Muscle of arm (tissue), 14 donors: Measurements from ENCODE around the gene ST6GALNAC3. TPM values are rescaled to one million over a fixed set of nuclear protein-coding genes. Genes with fewer than 3 reads are reported as not detected.
A peak's percentile ranks its signal among the peaks of the same experiment; 100 is the strongest.
"Not testable (repeated sequence)": the region's sequence is repeated elsewhere in the genome, so short reads cannot be mapped to it uniquely, and the experiment has no call there.

ENCODE experiments used
- DNase-seq: peaks from one replicate; pipeline ENCODE4 v3.0.0-alpha.2; 2013
- long read RNA-seq, 11 donors: transcript quantifications; one replicate each; lab custom pipeline, GENCODE V29; 2026
- polyA plus RNA-seq, 12 donors: library from polyadenylated mRNA; unstranded; fragments of 120-200 nt; gene quantifications; one replicate each; pipeline ENCODE4 v1.2.1, GENCODE V29; 2013; ENCODE audit not compliant: insufficient read length in 12 of 12

The ST6GALNAC3 gene
- polyA plus RNA-seq = 10 to 100 TPM in 3 of 12 donors, 1 to 10 TPM in 8, not detected in 1; 5.0 to 12.7 (median 8.5) TPM
- long read RNA-seq, donor 1, partial matches to known transcripts = 5 of 6 reads
- long read RNA-seq, donor 1, other reads (novel, unspliced or antisense) = 0 of 6 reads
- long read RNA-seq, donor 2 = 0 reads
- long read RNA-seq, donor 3, partial matches to known transcripts = 0 of 1 reads
- long read RNA-seq, donor 3, other reads (novel, unspliced or antisense) = 0 of 1 reads
- long read RNA-seq, donor 4 = 0 reads
- long read RNA-seq, donor 5, partial matches to known transcripts = 0 of 1 reads
- long read RNA-seq, donor 5, other reads (novel, unspliced or antisense) = 0 of 1 reads
- long read RNA-seq, donor 6 = 0 reads
- long read RNA-seq, donor 7, partial matches to known transcripts = 0 of 1 reads
- long read RNA-seq, donor 7, other reads (novel, unspliced or antisense) = 0 of 1 reads
- long read RNA-seq, donor 8 = 0 reads
- long read RNA-seq, donor 9 = 0 reads
- long read RNA-seq, donor 10 = 0 reads
- long read RNA-seq, donor 11, partial matches to known transcripts = 0 of 1 reads
- long read RNA-seq, donor 11, other reads (novel, unspliced or antisense) = 0 of 1 reads

DNA sequence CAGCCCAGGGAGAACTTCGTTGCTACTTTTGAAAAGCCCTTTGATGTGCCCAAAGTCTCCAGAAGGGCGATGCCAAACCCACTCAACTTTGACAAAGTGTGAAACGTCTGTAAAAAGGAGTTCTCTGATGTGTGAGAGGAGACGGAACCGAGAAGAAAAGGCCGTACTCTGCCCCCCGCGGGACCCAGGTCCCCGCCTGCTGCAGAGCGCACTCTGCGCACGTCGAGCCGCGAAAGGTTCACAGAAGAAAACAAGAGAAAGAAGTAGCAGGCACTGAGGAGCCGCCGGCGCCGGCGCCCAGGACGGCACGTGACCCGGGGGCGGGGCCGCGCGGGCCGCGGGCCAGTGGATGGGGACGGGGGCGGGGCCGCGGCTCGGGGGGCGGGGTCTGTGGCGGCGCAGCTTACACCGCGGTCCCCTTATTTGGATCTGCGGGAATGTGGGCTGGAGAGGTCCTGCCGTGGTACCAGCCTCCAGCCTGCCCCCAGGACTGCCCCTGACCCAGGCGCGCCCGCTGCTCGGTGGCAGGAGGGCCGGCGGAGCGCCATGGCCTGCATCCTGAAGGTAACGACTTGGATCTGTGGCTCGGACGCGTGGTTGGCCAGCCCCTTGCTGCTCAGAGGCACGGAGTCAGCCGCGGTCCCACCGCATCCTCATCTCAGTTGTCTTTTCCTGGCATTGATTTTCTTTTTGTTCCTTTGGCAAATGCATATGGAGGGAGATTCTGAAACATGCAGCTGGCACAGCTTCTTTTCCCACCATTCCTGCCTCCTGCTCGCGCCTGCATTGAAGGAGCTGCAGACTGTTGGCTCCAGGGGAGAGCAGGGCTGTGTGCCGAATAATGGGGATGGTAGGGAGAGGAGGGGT lies at the start of gene ST6GALNAC3:
ST6GALNAC3 (plus strand) TSS at position 426 of the 867 bp plus-strand sequence.
- peak; percentile 64 for DNase-seq

- DNase-seq = no peak
Observed at GRCh38 chr1:76027341-76027740, 47.2 kb upstream of the ST6GALNAC3 start.

- no peak for DNase-seq
Observed at GRCh38 chr1:76029331-76029730, 45.2 kb upstream of the ST6GALNAC3 start.

- DNase-seq = no peak
Observed at GRCh38 chr1:76031496-76031895, 43.0 kb upstream of the ST6GALNAC3 start.

DNA sequence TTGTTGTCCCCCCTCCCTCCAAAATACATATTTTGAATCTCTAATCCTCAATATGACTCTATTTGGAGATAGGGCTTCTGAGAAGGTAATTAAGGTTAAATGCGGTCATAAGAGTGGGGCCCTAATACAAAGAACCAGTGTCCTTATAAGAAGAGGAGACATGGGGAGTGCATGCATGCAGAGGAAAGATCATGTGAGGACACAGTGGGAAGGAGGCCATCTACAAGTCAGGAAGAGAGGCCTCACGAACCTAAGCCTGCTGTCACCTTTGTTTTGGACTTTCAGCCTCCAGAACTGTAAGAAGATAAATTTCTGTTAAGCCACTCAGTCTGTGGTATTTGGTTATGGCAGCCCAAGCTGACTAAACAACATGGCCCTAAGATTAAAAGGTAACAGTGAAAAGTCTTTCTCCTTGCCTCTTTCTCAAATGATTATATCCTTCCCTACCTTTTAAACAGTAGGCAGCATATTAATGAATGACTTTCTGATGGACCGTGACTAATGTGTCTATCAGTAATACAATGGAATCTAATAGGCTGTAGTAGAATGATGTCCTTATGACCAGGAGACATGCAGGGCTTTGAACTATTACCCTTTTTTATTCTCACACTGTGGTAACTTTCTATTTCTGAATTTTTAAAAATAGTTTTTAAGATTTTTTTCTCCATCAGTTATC lies 40.6 kb upstream of the ST6GALNAC3 start:
- no peak for DNase-seq

DNA sequence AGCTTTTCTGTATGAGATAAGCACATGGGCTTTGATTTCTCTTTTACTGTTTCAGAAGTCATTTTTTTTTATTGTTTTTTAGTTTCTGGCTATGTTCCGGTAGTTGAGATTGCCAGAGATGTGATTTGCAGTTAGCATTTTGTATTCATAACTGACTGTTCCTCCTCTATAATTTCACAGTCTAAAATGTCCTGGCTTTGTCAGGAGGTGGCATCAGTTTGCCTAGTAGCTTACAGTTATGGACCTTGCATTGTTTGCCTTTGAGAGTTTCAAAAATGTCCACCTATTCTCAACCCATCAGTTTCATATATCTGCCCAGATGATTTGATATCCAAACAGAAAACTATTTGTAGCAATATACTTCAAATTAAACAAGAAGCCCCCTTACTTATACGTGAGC lies 39.5 kb upstream of the ST6GALNAC3 start:
- DNase-seq = no peak

- DNase-seq = no peak
Observed at GRCh38 chr1:76037324-76037723, 37.2 kb upstream of the ST6GALNAC3 start.

- no peak for DNase-seq
Observed at GRCh38 chr1:76038287-76039004, 36.1 kb upstream of the ST6GALNAC3 start.

- DNase-seq = no peak
Observed at GRCh38 chr1:76046149-76046548, 28.4 kb upstream of the ST6GALNAC3 start.

- no peak for DNase-seq
Observed at GRCh38 chr1:76048219-76048618, 26.3 kb upstream of the ST6GALNAC3 start.

DNA sequence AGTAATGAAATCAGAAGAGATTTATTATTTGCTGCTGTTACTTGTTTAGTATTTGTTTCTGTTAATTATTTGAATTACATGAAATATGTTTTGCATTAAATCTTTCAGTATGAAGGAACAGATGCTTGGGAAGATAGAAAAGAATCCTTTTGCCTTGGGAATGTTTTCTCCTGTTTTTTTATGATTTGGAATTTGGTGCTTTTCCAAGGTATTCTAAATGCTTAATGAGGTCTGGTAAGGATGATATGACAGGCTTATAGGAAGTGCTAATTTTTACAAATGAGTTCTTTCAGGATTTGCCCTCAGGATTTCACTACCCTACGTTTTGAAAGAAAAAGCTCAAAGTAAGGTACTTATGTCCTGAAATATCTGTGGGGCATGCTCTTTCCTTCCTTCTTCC lies 25.6 kb upstream of the ST6GALNAC3 start:
- DNase-seq = no peak

DNA sequence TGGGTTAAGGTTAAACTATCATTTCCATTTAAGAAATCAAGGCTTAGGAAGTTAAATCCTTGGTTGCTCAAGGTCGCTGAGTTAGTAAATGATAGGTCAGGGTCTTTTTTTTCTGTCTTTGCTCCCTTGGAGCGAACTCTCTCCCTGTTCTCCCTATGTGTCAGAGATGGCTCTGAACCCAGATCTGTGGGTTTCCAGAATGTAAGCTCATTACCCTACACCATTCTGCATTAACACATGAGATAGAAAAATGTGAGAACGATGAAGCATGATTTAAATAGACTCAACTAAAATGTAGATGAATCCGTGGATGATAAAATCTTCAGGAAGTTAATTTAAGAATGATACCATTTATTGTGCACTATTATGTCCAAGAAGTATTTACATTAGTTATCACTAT lies 25.0 kb upstream of the ST6GALNAC3 start:
- DNase-seq = no peak

GRCh38 chr1:76050073-76050472 lies 24.5 kb upstream of the ST6GALNAC3 start:
- not testable (repeated sequence) for DNase-seq

DNA sequence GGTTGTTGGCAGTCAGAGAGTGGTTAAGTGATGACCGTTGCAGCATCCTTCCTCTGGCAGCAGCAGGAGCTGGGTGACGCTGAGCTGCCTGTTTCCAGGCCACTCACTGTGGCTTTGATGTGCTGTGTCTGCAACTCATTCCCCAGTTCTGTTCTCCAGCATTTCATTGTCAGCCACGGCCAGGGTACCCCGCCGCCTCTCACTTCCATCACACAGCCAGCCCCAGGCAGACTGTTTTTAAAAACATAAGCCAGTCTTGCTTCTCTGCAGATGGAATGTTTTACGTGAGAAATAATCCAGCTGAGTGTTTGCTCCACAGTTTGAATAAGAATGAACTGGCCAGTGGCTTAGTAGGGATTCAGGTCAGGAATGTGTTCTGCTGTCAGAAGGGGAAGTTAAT lies 21.5 kb upstream of the ST6GALNAC3 start:
- no peak for DNase-seq

- no peak for DNase-seq
Observed at GRCh38 chr1:76054359-76054758, 20.2 kb upstream of the ST6GALNAC3 start.

DNA sequence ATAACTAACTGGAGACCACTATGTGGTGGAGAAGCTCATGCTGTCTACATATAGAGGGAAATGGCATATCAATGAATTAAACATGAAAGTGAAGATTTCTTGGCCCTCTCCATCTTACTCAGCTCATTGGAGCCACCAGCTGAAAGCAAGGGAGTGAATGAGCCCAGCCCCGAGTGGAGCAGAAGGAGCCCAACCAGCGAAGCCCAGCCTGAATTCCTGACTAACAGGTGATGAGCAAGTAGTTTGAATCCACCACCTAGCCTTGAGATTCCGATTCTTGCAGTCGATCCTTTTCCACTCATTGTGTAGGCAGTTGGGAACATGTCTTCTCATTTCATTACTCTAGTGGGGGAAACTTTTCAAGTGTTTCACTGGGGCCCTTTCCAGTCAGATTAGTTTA lies 18.6 kb upstream of the ST6GALNAC3 start:
- no peak for DNase-seq

DNA sequence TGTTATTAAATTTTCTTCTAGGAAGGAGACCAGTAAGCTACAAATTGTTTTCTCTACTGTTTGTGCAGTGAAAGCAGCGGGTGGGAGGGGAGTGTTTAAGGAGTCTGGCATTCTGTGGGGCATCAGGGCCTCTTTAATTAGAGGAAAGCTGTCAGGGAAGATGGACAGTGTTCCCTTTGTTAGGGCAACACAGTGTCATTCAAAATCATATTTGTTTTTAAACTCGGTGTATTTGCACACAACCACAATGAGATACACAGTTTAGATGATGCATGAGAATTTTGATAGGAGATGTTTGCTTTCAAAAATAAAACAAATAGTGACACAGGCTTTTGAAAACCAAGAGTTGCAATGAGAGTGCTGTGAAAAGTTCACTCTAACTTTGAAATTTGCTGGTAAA lies 15.1 kb upstream of the ST6GALNAC3 start:
- DNase-seq = no peak

GRCh38 chr1:76065270-76065669 lies 9.3 kb upstream of the ST6GALNAC3 start:
- no peak for DNase-seq

DNA sequence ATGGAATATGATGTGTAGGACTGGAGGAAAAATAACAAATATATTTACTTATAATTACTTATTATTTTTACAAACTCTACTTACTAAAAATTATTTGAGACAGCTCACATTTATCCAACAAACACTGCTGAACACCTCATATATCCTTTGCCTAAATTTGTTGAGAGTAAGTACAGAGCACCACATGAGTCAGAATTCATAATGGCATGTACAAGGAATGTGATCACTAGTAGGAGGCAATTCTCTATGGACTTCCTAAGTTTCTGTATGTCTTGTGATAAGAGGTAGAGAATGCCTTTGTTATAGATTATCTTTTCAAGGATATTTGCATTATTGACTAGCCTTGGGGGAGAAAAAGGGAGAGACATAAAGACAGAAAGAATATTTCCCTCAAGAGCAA lies 8.2 kb upstream of the ST6GALNAC3 start:
- DNase-seq = no peak

DNA sequence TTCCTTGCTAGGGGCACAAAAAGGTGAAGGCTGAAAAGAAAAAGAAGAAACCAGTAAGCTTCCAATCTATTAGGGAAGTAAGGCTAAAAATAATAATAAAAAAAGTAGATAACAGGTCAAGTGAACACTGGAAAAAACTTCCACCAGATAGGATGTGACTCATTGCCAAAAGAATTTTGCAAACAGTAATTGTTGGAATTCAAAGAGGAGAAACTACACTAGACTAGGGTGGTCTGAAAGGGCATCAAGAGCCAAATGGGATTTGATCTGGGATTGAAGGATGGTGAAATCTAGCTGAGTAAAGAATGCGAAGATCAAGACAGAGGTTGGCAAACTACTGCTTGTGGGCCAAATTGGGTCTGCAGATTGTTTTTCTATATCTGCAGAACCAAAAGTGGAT lies 6.0 kb upstream of the ST6GALNAC3 start:
- no peak for DNase-seq

DNA sequence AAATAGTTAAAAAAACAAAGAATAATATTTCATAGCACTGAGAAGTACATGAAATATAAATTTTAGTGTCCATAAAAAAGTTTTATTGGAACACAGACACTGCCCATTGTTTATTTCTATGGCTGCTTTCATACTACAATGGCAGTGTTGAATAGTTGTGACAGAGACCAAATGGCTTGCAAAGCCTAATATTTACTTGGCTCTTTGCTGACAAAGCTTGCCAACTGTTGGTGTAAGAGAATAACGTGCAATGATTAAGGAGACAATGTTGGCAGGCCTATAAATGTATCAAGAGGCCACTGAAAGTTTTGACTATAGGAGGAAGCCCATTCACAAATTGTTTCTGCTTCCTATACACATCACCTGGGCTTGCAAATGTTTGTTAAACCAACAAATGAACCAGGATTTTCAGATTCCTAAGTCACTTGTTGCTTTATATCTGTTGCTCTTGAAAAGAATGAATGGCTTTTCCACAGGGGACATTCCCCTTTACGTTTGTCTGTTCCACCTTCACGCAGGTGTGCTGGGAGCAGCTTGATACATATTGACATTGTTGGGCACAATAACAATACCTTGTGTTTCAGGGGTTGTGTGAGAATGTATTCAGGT lies 5.5 kb upstream of the ST6GALNAC3 start:
- no peak for DNase-seq
